ENCODE results near the gene CNN2.
A peak's percentile ranks its signal among the peaks of the same experiment; 100 is the strongest.

CNN2 gene

DNA sequence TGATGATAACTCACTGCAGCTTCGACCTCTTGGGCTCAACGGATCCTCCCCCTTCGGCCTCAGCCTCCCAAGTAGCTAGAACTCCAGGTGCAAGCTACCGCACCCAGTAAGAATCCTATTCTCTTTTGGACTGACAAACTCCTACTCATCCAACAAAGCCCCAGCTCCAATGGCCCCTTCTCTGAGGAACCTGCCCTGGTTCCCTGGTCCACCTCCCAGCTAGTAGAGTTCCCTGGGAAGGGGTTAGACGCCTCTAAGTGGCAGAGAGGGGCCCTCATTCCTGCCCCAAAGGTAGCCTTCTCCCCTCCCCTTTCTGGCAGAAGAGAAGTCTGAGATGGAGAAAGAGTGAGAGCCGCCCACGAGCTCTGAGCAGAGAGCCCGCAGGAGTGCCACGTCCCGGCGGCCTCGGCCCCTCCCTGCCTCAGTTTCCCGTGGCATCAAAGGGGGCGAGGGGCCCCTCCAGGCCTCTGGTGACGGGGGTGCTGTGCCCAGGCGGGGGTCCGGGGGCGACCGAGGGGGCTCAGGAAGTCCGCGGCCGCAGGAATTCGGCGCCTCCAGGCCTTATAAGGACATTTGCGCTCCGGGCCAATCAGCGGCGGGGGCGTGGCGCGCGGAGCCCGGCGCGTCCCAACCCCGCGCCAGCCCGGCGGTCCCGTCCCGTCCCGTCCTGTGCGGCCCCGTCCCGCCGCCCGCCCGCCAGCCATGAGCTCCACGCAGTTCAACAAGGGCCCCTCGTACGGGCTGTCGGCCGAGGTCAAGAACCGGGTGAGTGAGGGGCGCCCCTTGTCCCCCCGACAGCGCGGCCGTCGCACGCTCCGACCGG lies at the start of gene CNN2:
Gene CNN2, plus strand, starts transcription at position 649 of the 823 bp plus-strand sequence. Its CDS starts 54 bp downstream, at position 703.
- peak; percentile 65 for DNase-seq

DNA sequence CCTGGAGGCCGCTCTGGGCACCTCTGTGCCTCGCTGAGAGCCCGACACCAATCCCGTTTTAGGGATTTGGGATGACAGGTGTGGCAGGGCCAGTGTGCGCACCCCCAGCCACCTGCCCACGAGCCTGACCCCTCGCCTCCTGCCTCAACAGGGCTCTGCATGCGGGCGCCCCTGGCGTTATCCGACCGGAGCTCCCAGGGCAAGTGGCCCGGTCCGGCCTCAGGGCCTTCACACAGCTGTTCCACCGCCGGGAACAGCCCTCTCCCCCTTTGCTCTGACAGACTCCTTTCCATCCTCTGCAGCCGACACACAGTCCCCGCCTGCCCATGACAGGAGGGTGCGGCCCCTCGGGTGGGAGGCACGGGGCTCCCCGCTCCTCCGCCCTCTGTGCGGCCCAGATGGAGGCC lies 49.3 kb upstream of the CNN2 start:
- no peak for DNase-seq

DNA sequence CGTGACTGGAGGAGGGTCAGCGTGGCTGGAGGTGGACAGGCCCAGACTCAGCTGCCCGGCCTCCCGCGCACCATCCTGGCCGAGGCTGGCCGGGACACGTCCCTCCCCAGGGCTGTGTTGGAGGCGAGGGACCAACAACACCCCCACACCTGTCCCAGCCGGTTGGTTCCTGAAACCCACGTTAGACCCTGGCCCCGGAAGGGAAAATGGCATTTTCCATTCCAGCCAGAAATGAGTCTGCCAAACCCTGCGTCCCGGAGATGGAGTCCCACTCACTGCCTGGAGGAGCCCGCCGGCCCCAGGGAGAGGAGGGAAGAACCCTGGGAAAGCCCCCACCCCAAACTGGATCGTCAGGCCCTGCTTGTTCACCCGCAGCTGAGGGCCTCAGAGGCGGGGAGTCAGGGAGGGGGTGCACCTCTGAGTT lies 47.1 kb upstream of the CNN2 start:
- DNase-seq = no peak

DNA sequence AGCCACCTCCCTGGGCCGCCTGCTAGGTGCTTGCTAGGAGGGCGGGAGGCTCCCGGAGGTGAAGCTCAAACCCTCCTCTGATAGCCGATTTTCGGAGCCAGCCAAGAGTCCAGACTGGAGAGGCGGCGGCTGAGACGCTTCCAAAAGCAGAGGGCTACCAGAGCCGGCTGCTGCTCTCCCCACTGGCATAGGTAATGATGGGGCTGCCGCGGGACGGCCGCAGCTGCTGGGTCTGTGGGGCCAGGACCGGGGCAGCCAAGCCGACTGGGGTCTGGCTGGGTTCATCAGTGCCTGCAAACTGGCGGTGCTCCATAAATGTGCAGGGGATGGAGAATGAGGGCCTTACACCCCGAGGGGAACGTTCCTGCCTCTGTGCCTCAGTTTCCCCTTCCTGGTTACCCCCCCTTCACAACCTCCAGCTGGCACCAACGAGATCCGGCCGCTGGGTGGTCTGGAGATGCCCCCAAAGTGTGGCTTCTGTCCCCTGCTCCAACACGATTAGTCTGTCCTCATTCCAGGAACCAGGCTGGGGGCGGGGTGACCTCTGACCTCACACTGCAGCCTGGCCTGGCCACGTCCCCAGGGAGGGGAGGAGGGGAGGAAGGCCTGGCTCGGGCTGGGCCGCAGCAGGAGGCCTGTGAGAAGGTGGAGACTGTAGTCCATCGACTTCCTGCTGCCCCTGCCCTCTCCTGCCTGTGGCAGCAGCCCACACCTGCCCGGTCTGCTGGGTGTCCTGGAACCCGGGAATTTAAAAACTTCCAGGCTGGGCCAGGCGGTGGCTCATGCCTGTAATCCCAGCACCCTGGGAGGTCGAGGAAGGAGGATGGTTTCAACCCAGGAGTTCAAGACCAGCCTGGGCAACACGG lies 46.0 kb upstream of the CNN2 start:
- no peak for DNase-seq

DNA sequence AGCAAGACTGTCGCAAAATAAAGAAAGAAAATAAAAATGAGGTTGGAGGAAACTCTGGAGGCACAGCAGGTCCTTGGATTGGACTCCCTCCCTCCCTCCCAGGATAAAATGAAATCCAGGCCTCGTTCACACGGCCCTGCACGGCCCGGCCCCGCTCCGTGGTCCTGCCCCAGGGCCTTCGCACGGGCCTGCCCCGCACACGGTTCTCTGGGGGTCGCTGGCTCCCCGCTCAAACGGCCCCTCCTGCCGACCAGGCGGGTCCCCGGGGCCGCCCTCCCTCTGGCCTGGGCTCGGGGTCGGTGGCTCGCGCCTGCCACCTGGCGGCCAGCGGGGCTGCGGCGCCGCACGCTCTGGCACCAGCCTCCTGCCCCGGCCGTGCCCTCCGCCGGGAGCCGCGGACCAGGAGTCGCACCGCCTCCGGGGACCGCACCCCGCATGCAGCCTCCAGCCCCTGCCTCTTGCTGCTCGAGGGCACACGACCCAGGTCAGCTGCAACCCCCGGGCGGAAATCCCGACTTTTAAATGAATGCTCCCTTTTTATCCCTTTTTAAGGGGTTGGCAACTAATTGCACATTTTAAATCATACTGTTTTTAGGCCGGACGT lies 43.7 kb upstream of the CNN2 start:
- DNase-seq = peak; percentile 74

DNA sequence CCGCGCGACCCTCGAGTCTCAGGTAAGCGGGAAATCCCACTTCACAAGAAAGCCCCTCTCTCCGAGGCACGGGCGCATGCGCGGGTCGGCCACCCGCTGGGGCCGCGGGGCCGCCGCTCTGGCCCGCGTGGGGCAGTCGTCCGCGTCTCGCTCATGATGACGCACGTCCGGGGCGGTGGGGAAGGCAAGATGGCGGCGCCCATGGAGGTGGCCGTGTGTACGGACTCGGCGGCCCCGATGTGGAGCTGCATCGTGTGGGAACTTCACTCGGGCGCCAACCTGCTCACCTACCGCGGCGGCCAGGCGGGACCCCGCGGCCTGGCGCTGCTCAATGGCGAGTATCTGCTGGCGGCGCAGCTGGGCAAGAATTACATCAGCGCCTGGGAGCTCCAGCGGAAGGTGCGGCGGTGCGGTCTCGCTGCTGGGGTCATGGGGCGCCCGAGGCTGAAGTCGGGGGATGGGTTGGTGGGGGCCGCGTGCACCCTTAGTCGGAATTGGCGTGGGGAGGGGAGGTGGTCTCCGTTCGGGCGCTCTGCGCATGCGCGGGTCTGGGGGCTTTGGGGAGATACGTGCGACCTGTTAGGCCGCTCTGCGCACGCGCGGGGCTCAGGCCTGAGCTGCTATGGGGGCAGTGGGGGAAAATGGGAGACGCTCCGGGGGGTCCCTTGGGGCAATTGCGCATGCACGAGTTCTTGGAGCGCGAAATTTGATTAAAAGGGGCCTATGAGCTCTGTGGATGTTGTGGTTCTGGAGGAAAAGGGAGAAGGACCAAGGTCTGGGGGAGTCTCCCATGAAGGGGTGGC lies 42.0 kb upstream of the CNN2 start, which contains the start of gene WDR18:
Gene WDR18, plus strand, starts transcription at position 181 of the 803 bp plus-strand sequence. Its CDS starts 9 bp downstream, at position 190.
- peak; percentile 94 for DNase-seq

DNA sequence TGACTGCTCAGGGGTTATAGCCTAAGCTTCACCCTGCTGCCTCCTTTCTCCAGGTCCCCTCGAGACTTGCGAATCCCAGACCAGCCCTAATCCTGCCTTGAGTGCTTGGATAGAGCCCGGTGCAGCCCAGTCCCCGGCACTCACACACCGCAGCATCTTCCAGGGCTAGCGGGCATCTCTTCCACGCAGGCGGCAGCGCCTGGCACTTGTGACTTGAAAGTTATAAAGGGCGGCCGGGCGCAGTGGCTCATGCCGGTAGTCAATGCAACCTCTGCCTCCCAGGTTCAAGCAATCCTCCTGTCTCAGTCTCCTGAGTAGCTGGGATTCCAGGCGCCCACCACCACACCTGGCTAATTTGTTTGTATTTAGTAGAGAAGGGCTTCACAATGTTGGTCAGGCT lies 40.3 kb upstream of the CNN2 start:
- DNase-seq = no peak

DNA sequence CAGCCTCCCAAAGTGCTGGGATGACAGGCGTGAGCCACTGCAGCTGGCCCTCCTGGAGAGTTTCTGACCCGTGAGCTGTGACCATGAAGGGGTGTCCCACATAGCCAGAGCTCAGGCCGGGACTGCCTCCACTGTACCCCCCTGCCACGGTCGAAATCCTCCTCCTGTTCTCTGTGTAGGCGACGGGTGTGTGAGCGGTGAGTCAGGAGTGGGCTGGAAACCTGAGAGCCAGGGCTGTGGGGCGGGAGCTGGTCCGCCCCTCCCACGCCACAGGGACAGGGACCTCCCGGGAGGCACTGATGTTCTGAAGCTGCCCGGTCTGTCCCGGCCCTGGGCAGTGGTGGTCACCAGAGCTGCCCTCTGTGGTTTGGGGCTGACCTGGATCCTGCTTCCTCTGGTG lies 38.3 kb upstream of the CNN2 start:
- DNase-seq = no peak

DNA sequence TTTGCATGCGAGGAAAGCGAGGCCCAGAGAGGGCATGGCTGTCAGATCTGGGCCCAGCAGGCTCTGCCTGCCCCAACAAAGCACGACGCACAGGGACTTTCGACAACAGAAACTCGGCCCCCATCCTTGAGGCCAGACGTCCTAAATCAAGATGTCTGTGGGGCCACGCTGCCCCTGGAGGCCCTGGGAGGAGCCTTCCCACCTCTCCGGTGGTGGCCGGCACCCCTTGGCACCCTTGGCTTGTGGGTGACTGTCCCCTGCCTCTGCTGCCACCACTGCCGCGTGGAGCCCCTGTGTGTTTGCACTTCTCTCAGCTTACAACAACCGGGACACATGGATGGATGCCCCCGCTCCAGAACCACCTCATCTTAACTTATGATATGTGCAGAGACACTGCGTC lies 37.9 kb upstream of the CNN2 start:
- no peak for DNase-seq

DNA sequence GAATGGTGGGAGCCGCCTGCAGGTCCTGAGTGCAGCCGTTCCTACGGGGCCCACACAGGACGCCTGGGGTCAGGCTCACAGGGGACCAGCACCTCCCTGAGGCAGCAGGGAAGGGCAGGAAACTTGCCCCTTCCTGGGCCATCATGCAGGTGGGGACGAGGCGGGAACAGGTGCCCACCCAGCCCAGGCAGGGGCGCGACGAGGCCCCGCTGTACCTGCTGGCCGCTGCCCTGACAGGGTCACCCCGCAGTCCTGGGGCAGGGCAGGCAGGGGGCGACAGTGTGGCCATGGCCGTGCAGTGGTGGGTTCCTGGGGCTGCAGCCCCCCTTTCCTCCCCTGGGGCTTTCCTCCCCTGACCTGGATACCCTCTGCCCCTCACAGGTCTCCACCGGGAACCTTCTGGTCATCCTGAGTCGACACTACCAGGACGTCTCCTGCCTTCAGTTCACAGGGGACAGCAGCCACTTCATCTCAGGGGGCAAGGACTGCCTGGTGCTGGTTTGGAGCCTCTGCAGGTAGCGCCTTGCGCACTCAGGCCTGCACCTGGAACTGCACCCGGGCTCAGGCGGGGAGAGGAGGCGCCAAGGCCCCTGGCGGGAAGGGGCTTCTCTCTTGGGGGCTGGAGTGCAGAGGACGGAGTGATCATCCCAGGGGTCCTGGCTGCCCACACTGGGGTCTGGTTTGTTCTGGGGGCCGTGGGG lies 36.9 kb upstream of the CNN2 start:
- no peak for DNase-seq

DNA sequence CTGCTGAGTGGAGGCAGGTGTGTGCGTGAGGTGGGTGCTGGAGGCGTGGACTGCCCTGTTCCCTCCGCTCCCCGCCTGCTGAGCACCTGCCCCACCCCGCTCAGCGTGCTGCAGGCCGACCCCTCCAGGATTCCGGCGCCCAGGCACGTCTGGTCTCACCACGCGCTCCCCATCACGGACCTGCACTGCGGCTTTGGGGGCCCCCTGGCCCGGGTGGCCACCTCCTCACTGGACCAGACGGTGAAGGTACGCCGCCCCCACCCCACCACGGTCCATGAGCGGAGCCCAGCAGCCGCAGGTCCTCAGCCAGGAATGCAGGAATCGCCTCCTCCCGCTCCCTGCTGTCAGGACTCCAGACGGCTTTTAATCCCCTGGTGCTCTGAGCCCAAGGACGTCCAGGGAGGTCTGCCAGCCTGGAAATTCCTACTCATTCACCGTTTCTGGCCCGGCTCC lies 36.3 kb upstream of the CNN2 start:
- DNase-seq = no peak

DNA sequence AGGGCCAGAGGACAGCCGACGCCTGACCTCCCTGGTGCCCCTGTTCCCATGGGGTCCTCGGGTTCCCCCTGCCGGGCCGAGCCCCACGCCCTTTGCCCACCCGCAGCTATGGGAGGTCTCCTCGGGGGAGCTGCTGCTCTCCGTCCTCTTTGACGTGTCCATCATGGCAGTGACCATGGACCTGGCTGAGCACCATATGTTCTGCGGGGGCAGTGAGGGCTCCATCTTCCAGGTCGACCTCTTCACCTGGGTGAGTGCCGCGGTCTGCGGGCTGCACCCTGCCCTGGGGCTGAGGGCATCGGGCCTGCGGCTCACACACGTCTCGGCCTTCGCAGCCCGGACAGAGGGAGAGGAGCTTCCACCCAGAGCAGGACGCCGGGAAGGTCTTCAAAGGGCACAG lies 35.7 kb upstream of the CNN2 start:
- no peak for DNase-seq

DNA sequence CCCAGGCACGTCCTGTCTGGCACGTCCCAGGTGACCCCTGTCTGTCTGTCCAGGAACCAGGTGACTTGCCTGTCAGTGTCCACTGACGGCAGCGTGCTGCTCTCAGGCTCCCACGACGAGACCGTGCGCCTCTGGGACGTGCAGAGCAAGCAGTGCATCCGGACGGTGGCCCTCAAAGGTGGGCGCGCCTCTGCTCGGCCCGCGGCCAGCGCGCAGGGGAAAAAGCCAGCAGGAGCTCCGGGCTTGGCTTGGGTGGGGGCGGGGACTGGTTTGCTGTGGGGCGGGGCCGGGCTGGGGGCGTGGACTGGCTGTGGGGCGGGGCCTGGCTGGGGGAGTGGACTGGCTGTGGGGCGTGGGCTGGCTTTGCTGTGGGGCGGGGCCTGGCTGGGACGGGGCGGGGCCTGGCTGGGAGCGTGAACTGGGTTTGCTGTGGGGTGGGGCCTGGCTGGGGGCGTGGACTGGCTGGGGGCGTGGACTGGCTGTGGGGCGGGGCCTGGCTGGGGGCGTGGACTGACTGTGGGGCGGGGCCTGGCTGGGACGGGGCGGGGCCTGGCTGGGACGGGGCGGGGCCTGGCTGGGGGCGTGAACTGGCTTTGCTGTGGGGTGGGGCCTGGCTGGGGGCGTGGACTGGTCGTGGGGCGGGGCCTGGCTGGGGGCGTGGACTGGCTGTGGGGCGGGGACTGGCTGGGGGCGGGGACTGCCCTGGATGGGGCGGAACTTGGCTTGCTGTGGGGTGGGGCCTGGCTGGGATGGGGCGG lies 35.1 kb upstream of the CNN2 start:
- peak; percentile 69 for DNase-seq

DNA sequence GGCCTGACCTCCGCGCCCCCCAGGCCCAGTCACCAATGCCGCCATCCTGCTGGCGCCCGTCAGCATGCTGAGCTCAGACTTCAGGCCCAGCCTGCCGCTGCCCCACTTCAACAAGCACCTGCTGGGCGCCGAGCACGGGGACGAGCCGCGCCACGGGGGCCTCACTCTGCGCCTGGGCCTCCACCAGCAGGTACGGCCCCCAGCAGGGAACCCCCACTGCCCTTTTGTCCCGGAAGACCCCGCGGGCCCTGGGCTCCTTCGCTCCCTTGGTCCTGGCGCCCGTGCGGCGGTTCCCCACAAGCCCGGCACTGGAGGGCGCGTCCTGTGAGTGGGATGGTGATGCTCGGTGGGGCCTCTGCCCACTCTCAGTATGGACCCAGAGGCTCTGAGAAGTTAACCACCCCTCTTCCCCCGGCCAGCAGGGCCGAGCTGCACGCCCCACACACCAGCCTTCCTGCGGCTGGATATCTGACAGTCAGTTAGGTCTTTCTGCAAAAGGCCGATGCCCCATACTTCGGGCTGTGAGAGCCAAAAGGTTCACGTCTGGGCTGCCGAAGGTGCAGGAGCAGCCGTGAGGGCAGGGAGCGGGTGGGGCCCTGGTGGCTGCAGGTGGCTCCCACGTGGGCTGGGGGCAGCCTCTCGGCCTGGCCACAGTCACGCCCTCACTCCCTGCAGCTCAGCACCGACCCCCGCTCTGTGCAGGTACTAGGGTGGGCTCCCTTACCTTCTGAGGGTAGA lies 34.3 kb upstream of the CNN2 start:
- no peak for DNase-seq

DNA sequence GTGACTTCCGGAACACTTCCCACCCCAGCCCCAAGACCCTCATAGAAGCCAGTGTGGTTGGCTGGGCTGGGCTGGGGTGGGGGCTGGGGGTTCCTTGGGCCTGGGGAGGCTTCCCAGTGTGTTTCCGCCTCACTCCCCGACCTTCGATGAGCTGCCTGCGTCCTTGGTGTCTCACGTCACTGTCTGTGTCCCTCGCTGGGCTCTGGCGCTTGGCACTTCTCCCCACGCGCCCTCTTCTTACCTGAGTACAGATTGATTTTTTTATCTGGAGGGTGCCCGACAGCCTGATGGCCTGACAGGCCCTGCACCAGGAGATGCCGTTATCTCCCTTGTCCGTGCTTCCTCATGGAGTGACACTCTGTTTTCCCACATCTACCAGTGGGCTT lies 33.7 kb upstream of the CNN2 start:
- DNase-seq = no peak

DNA sequence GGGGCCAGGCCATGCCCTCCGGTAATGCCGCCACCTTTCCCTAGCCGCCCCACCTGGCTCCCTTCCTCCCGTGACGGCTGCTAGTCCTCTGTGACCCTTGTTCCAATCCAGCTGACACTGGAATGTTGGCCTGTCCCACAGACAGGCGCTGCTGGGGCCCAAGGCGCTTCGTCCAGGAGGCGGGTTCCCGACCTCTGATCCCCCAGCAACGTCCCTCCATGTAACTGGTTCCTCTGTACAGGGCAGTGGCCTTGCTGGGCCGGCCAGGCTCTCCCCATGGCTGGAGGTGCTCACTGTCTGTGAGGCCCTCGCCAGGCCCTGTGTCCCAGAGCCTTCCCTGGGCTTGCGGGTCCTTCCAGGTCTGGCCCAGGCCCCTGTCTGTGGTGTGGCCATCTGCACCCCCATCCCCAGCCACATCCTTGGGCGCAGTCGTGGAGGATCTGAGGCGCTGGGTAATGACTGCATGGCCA lies 33.0 kb upstream of the CNN2 start:
- no peak for DNase-seq

DNA sequence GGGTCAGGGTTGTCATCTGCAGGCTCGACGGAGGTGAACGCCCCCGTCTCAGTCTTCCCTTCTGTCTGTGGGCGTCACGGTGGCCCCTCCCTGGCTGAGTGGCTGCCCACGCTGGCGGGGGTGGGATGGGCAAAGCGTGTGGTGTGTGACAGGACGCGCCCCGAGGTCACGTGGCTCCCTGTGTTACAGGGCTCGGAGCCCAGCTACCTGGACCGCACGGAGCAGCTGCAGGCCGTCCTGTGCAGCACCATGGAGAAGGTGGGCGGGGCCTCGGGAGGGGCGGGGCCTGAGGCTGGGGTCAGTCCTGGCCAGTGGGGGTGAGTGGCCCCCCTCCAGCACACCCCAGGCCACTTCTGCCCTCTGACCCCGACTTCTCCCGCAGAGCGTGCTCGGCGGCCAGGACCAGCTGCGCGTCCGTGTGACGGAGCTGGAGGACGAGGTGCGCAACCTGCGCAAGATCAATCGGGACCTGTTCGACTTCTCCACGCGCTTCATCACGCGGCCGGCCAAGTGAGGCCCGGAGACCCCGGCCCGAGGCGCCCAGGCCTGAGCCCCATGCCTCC lies 32.5 kb upstream of the CNN2 start:
- no peak for DNase-seq

DNA sequence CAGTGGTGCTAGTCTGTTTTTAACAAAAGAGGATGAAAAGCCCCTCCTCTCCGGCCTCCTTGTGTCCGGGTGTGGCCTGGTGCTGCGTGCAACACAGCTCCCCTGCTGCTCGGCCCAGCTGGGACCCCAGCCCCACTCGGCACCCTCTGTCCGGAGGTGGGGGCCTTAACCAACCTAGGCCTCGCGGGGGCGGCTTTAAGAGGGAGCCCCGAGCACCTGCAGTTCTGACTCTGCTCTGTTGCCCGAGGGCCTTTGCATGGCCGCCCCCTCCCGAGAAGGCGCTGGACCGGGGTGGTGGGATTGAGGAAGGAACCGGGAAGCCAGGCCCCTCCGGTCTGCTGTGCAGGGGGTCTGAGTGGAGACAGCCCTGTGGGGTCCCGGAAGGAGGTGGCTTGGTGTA lies 31.9 kb upstream of the CNN2 start:
- DNase-seq = no peak

DNA sequence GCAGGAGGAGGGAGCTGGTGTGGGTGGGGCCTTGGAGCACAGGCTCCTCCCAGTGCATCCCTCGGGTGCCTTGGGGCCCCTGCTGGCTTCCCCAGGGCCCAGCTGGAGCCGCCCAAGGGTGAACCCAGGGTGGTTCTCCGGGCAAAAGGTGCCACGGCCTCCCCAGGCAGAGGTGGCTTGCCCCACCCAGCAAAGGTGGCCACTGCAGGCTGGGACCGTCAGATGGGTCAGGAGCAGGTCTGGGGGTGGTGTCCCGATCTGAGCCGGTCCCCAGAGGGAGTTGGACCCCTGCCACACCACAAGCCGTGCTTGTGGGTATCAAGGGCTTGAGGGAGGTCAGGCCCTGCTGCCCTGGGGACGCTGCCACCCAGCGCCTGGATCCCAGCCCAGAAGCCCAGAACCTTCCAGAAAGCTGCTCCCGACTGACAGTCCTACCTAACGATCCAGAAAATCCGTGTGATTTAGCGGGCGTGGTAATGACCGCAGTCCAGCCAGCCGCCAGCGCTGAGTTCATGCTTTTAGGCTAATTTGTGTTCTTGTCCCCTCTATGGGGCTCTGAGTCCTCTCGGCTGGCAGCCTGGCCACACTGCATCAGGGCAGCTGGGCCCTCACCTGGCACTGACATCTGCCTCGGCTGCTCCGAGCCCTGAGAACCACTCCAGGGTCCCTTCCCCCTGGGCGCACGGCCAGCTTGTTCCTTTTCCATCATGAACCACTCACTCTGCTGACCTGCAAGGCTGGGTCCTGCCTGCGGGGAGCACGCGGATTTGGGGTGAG lies 31.2 kb upstream of the CNN2 start:
- no peak for DNase-seq

All from activated CD4-positive, alpha-beta T cell treated with anti-CD3 and anti-CD28 coated beads, Interleukin-2, amount 50 U/mL, for 16 hours (primary cell).